Inferior parietal cortex (tissue), 1 donor: ENCODE results near the gene SLC24A4.

ENCODE experiments used
- DNase-seq: peaks from one replicate; pipeline ENCODE4 v3.0.0-alpha.2; 2016; ENCODE audit errors: extremely low spot score

SLC24A4 gene, protein sequence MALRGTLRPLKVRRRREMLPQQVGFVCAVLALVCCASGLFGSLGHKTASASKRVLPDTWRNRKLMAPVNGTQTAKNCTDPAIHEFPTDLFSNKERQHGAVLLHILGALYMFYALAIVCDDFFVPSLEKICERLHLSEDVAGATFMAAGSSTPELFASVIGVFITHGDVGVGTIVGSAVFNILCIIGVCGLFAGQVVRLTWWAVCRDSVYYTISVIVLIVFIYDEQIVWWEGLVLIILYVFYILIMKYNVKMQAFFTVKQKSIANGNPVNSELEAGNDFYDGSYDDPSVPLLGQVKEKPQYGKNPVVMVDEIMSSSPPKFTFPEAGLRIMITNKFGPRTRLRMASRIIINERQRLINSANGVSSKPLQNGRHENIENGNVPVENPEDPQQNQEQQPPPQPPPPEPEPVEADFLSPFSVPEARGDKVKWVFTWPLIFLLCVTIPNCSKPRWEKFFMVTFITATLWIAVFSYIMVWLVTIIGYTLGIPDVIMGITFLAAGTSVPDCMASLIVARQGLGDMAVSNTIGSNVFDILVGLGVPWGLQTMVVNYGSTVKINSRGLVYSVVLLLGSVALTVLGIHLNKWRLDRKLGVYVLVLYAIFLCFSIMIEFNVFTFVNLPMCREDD

DNA sequence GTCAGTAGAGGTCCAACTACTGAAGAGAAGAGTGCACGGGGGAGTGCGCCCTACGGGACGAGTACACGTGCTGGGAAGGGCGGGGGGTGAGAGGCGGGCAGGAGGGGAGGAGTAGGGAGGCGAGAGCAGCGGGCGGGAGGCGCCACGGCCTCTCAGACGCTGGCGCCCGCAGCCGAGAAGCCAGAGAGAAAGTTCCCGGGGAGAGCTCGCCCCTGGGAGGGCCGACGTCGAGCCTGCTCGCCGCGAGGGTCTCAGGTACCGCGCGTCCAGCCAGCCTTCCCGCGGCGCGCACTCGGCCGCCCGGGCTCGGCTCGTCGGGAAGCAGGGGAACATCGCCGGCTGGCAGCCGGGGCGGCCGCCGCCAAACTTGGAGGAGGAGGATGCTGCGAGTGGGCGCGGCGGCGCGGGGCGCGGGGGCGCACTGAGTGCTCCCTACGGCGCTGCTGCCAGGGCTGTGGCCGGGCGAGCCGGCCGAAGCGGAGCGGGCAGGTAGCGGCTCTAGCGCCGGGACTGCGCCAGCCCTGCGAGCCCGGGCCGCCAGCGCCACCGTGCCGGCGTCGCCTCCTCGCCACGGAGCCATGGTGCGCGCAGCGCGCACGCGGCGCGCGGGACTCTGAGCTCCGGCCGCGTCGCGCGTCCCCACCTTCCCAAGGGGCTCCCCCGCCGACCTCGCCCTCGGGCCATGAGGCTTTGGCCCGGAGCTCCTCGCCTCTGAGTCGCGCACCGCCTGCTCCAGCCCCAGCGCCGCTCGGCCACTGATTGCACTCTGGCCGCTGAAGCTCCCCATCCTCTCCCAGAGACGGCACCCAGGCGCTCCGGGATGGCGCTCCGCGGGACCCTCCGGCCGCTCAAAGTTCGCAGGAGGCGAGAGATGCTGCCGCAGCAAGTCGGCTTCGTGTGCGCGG is at the start of gene SLC24A4:
Gene SLC24A4 (plus strand): TSS at position 155 of the 905 bp plus-strand sequence. CDS start 666 bp downstream, at position 821.
- DNase-seq, result no peak

DNA sequence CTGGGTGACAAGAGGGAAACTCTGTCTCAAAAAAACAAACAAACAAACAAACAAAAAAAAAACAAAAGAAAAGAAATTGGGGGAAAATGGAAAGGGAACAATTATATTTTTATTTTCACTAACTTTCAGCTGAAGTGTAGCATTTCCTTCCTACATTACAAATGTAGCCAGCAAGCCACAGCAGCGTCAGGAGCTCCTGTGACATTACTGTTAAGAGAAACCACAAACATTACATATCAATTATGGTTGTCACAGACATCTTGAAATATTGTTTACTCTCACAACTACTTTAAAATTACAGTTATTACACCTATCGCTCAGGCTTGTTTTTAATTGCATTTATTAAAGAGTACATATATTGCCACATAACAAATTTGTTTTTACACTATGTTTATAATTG is 49.8 kb upstream of the SLC24A4 start:
- no peak for DNase-seq

DNA sequence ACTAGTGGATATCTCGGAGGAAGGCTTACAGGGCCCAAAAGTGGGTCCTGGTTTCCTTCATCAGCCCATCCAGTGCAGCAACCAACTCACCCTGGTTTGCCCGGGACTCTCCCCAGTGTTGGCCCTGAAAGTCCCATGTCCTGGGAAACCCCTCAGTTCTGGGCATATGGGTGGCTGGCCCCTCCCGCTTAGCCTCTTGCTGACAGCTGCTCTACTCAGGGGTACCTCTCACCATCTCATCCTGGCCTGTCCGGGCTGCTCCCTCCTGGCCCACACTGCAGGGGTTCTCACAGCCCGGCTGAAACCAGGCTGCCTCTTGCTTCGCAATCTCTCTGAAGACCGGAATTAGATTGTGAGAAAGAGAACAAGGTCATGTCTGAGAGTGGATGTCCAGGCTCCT is 48.9 kb upstream of the SLC24A4 start:
- no peak for DNase-seq

DNA sequence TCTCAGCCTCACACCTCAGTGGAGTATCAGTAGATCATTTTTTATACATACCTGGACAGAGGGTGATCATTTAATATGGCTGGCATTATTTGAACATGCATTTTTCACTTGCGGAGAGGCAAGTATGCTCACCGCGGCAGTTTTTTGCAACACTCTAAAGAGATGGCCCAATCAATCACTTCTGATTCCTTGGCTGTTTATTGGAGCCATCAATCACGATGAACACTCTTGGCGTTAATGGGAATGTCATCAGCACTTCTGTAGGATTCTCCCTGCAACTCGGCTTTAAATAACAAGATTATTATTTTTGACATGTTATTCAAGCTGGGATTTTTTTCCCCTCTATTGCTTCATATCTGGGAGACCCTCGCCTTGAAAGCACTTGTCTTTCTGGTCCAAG is 46.9 kb upstream of the SLC24A4 start:
- DNase-seq, result no peak

DNA sequence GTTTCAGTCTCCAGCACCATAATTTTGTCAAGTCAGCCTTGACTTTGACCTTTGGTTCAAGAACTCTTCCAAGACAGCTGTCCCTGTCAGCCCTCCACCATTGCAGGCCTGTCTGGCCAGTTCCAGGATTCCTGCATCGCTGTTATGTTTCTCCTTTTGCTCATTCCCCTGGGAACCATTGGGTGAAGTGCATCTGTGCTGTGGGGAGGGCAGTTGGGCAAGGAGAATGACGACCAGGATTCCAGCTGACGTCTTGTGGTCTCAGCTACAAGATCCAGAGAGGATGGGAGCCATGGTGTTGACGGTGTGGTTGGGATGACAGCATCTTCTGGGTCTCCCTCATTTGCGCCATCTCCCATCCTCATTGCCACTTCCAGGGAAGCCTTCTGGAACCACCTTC is 45.9 kb upstream of the SLC24A4 start:
- DNase-seq, result no peak

DNA sequence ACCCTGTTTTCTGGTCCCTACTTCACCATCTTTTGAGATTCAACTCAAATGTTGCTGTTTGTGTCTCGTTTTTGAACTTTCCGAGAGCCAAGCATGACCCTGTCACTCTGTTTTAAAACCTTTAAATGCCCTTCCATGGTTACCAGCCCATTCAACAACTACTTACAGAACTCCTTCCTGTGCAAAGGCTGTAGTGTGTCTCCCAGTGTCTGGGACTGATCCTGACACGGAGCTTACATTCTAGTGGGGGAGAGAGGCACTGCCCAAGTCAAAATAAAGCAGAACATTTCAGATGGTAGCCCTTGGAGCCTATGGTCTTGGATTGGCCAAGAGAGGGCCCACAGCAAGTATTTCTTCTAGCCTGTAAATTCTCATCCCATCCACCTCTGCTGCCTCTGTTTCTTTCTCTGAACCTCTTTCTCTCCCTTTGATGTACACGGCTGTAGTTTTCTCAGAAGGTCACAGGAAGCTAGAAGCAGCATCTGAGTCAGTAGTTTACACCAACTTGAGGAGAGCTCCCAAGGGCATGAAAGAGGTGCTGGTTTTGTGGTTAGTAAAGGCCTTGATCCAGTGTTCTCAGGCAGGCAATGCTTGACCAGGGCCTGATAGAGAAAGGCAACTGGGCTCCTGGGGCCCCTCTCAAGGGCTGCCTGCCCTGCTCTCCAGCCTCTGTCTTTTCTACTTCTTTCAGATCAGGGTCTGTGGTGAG is 42.3 kb upstream of the SLC24A4 start:
- DNase-seq, result no peak

DNA sequence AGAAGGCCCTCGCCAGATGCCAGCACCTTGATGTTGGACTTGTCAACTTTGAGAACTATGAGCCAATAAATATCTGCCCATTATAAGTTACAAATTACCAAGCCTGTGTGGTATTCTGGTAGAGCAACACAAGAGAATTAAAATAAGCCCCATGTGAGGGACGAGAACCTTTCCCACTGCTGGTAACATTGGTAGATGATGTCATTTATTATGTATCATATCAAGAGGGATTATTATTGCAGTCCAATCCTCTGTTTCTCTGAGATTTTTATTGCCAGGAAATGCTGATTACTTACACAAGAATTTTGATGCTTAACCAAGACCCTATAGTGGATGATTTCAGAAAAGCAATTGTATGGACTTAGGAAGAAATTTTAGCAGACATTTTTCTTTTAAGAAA is 40.3 kb upstream of the SLC24A4 start:
- no peak for DNase-seq

DNA sequence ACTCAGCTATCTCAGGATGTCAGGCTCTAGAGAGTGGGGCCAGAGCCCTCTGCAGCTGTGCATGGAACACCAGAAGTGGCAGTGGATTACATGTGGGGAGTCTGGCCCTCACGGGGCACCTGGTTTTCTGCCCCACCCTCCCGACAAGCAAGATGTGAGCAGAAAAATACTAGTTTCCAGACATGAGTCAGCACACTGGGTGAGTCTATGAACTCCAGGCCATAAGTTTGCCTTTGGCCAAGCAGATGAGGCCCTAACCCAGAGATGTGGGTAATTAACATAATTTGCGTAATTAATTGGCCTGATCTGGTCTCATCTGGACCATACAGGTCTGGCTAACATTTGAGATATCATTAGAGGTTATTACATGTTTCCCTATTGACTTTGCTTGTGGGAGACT is 37.7 kb upstream of the SLC24A4 start:
- DNase-seq, result no peak

DNA sequence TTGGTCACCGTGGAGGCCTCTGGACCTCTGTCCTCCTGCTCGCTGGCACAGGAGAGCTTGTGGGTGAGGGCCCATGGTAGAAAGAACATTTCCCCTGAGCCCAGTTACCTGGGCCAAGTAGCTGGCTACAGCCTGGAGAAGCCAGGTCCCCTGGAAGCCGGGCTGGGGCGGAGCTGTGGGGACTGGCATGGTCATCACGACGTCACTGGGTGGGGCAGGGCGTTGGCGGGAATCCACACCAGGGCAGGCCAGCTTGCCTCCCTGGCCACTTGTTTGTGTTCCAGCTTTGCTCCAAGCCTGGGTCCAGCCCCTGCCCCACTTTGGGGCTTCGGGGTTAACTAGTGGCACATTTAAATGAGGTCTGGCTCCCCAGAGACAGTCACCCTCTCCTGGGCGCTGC is 35.0 kb upstream of the SLC24A4 start:
- DNase-seq, result no peak

DNA sequence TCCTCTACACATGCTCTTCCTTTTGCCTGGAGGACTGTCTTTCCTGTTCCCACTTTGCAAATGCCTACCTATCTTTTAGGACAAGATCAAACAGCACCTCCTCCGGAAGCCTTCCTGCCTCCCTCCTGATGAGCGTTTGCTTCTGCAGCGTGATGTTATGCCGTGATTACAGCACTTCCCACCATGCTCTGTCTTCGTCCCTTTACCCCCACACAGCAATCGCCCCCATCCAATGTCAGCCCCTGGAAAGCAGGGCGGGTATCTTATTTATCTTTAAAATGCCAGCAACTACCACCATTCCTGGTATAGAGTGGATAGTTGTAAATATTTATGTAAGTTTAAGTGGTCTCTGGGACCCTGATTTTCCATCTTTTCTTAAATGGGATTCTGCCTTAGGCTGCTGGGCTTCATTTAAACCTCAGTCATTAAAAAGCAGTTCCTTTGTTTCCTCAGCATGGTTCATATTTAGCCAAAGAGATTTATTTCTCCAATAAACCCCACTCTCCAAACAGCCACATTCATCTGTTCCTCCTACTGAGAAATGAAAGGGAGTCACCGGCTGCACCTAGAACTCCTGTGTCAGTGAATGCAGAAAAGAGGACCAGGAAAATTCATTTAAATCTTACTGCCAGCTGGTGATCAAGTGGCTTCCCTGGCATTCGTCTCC is 33.8 kb upstream of the SLC24A4 start:
- DNase-seq, result no peak

DNA sequence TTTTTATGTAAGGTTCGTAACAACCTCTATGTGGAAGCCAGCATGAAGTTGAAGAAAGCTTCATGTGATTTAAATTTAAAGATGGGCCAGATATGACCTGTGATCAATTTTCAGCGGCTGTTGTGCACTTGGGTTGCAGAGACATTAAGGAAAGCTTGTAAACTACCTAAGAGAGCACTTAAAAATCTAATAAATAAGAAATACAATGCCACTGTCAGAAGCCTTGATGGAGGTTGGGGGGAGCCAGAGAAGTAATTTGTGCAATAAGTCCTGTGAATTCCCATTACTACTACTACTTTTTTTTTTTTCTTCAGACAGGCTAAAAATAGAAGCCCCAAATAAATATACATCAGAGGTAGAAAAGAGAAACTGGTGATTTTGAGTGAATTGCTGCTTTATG is 30.3 kb upstream of the SLC24A4 start:
- DNase-seq, result no peak

DNA sequence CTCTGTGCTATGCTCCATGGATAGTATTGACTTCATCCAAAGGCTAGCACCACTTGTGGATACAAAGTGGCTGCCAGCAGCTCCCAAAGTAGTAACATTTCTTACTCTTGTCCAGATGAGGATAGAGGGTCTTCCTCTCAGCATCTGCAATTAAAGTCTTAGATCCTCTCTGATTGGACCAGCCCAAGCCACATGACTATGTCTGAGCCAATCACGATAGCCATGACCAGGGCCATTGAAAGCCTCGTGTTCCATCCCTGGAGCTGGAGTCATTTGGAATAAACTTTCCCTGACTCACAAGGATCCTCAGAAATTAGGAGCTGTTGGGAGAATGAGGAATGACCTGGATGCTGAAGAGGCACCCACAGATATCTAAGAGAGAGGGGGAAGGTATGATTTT is 28.5 kb upstream of the SLC24A4 start:
- no peak for DNase-seq

DNA sequence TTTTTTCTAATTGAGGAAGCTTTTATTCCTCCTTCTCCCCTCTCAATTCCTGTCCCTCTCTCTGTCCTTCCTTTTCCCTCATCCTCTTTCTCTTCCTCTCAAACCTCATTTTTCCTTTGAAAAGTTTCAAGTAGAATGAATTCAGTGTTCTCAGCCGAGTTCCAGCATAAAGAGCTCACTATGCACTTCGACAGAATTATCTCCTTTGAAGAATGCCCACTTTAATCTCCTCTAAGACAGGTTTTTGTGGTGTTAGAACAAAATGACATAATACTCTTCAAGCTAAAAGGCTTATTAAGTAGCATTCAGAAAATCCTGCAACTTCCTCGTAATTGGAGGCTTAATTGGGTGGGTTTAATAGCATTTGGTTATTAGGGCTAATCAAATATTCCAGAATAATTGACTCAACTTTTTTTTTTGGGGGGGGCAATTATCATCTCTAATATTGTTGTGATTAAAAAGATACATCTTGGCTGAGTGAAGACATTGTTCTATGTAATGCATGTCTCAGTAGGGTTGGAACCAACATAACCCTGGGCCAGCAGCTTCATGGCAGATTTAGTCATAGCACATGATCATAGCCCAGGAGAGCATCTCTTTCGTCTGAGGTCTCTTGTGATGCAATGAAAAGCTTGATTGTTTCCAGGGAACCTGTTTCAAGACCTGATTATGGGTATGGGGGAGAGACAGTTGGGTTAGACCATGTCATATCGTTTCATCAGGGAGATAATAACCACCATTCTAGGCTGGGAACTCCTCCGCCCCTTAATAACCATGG is 25.0 kb upstream of the SLC24A4 start:
- DNase-seq, result no peak

DNA sequence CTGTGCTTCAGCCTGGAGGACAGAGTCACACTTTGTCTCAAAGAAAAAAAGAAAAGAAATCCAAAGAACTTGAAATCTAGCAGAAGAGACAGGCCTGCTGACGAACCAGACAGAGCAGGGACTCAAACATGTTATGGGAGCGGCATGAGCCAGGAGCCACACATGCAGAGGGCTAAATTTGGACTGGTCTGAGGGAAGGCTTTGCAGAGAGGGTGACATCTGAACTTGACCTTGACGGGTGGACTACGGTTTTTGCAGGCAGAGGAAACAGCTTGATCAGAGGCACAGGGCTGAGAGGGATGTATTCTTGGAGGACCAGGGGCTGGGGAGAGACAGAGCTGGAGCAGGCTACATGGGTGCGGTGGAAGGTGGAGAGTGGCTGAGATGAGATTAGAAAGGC is 20.5 kb upstream of the SLC24A4 start:
- DNase-seq, result no peak

DNA sequence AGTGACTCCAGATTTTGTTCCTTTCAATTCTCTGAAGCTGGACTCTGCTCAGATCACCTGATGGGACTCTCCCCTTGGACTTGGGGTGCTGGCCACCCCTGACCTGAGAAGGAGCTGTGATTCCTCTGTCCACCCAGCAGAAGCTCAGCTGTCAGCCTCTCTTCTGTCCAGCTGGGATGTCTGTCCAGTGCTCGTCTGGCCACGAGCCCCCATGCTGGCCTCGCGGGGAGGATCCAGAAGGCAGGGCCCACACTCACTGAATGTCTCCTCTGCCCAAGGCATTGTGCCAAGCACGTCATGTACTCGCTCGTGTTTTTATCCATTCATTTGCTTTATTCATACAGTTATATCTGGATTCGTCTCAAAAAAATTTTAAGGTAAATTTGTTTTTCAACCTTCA is 14.2 kb upstream of the SLC24A4 start:
- DNase-seq, result no peak

DNA sequence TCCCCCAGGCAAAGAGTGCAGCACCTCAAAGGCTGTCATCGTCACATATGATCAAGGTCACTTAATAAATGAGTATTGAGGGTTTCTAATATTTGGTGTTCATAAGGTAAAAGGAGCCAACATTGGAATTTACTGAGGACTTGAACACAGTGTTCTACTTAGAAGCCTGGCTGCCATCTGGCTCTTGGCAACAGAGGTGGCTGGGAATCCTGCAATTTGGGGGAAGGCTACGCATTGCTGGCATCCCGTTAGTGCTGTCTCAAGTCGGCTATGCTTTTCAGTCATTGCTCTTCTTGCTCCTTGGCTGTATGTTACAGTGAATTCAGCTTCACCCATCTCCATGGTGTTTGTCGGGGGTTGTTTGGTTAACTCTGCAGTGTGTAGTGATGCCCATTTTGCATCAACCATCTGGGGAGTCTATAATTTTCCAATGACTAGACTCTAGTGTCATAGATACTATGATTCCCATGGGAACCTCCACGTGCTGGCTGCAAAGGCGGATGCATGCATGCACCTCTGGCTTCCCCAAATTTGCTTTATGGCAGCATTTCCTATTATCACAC is 12.9 kb upstream of the SLC24A4 start:
- DNase-seq, result no peak

DNA sequence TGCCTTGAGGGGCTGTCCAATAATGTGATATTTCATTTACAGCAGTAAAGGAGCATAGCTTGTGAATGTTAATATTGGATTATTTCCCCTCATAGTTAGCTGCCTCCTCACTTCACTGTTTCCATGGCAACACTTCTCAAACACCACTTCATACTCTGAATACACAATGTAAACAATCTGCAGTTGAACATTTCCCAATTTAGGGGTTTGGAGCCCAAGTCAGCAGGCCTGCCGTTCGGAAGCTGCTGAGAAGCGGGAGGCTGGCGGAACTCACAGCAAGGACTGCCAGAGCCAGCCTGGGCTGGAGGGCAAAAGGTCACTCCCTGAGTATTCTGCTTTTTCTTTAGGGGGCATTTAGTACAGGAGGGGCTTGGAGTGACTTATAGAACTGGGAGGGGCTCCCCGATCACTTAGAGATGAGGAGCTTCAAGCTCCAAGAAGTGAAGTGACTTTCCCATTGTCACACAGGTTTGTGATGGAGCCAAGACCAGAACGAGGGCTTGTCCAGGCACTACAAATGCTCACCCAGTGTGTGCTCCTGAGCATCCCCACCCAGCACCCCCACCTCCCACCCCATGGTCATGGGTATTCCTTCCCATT is 12.1 kb upstream of the SLC24A4 start:
- peak; percentile 42 for DNase-seq

DNA sequence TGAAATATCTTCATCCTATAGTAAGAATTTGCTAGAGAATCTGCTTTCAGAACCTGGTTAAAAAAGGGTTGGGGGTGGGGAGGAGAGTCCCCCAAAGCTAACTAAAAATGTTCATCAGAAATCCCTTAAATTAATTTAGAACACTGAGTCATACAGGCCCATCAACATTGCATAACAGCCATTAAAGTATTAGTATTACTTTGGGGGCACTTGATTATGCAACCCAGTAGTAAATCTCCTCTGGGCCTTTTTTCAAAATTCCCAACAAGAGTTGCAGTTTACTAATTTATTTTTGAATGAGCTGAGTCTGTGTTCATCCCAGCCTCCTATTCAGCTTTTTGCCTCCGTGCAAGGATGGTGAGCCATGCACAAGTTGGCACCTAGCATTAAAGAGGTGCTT is 8.8 kb upstream of the SLC24A4 start:
- no peak for DNase-seq

DNA sequence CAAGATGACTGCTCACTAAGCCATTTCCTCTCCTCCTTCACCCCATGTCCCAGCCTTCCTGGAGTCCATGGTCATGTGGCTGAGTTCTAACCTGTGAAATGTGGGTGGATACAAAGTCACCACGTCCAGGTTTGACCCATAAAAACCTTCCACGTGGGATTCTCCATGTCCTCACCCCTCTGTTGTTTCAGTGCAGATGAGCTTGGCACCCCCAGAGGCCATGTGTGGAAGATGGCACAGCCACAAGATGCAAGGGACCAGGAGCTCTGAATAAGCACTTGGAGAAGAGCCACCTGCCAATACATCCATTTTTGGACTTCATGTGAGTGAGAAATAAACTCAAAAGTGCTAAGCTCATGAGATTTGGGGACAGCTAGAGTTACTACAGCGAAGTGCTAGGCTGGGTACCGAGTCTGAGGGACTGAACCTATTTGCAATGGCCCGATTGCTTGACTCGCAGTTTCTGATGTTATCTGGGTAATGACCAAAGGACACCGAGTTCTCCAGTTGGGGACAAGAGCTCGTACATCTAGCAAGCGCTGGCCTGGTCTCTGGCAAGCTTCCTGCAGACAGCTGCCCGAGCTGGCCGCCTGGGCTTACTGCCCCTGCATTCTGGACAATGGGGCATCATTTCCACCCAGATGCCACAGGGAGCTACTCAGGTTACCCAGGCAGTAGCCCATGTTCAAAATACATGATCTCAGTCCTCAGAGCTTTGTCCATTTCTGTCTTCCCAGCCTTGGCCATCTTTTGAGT is 7.7 kb upstream of the SLC24A4 start:
- peak; percentile 32 for DNase-seq
